K562 (cell line): ENCODE data around the gene RGS4. TPM values are rescaled to one million over a fixed set of nuclear protein-coding genes. Genes with fewer than 3 reads are reported as not detected.

Experiments
- ATAC-seq: fragments of 200-7000 bp; cut with Tn5 transposase; 3 replicates; pipeline ENCODE4 v1.9.1; 2020; ENCODE audit warnings: moderate library complexity
- BruUV-seq: library from RNA; stranded (reverse); fragments of 400-500 nt; replicated peaks from 2 replicates; lab custom pipeline; 2021; lab: Mats Ljungman, UMichigan
- CTCF ChIA-PET: fragments of 300-600 bp; formaldehyde crosslinking; extraction: SDS; loops from one replicate; lab custom pipeline; 2021; ENCODE audit warnings: low intra/inter-chr PET ratio; lab: Yijun Ruan, JAX
- POLR2A ChIA-PET: fragments of 300-600, 350-650 bp; sonication (Branson Sonifier 250); formaldehyde crosslinking; extraction: SDS; loops from one replicate; lab custom pipeline; 2021; ENCODE audit warnings: antibody characterized with exemption, inconsistent platforms; lab: Yijun Ruan, JAX
- DNase-seq, 4 experiments: peaks; one replicate each; pipeline versions ENCODE4 v3.0.0 to v3.0.0-alpha.2; 2011 to 2018; ENCODE audit warnings: low spot score in 3 of 4, mixed read lengths in 3 of 4; ENCODE audit errors: extremely low read depth in 1 of 4
- FAIRE-seq: peaks from 2 replicates; lab custom pipeline; 2011; peaks lifted over from hg19 to GRCh38; lab: Jason Lieb, UNC
- H2AFZ ChIP-seq: 2 replicates; pipeline ENCODE4 v1.6.0; 2011; ENCODE audit warnings: low read depth, low read length, control low read depth, inconsistent platforms
- H3K27ac ChIP-seq: fragments of 200-600 bp; 3 replicates; pipeline ENCODE4 v1.8.0; 2011; ENCODE audit warnings: low read depth, mild to moderate bottlenecking, control low read depth, inconsistent platforms, low read length, moderate library complexity, mixed read lengths; ENCODE audit errors: extremely low read depth
- H3K27me3 ChIP-seq, 2 experiments: fragments of 300-600 bp in 1 of 2; 2 replicates in 1 of 2; 3 replicates in 1 of 2; pipeline versions ENCODE4 v1.6.0 to v1.8.0; 2011; ENCODE audit warnings: inconsistent platforms in 2 of 2, low read length in 2 of 2, mild to moderate bottlenecking in 1 of 2, mixed read lengths in 1 of 2, moderate library complexity in 1 of 2; ENCODE audit not compliant: control insufficient read depth in 2 of 2, insufficient read depth in 2 of 2
- H3K36me3 ChIP-seq: fragments of 300-600 bp; 3 replicates; pipeline ENCODE4 v1.8.0; 2011; ENCODE audit warnings: mild to moderate bottlenecking, low read length, inconsistent platforms; ENCODE audit not compliant: control insufficient read depth, insufficient read depth
- H3K4me1 ChIP-seq, 2 experiments: fragments of 200-600 bp in 1 of 2; replicated peaks in 1 of 2; 2 replicates in 1 of 2; 3 replicates in 1 of 2; pipeline versions ENCODE4 v1.5.1 to v1.8.0; 2011; ENCODE audit warnings: inconsistent platforms in 2 of 2, low read length in 2 of 2, mild to moderate bottlenecking in 1 of 2, mixed read lengths in 1 of 2, moderate library complexity in 1 of 2; ENCODE audit not compliant: control insufficient read depth in 2 of 2, insufficient read depth in 2 of 2
- H3K4me2 ChIP-seq: 2 replicates; pipeline ENCODE4 v1.6.1; 2011; ENCODE audit warnings: low read length, control low read depth, inconsistent platforms, mixed read lengths; ENCODE audit not compliant: insufficient read depth
- H3K4me3 ChIP-seq: fragments of 200-600 bp; sonication (generic), shearing (Covaris generic); 2 replicates; pipeline ENCODE4 v1.5.1; 2016; ENCODE audit warnings: control low read depth, inconsistent platforms
- H3K79me2 ChIP-seq: fragments of 200-600 bp; 3 replicates; pipeline ENCODE4 v1.8.0; 2011; ENCODE audit warnings: low read length, inconsistent platforms; ENCODE audit not compliant: control insufficient read depth, insufficient read depth
- H3K9ac ChIP-seq, 2 experiments: 2 replicates each; pipeline versions ENCODE4 v1.6.0 to v1.6.1; 2011; ENCODE audit warnings: low read depth in 2 of 2, low read length in 2 of 2, control low read depth in 1 of 2, inconsistent platforms in 1 of 2, mild to moderate bottlenecking in 1 of 2, mixed read lengths in 1 of 2; ENCODE audit not compliant: insufficient read depth in 1 of 2
- H3K9me1 ChIP-seq: one replicate; pipeline ENCODE4 v1.6.0; 2011; ENCODE audit warnings: inconsistent platforms, mild to moderate bottlenecking, low read length, moderate library complexity; ENCODE audit not compliant: control insufficient read depth, insufficient read depth
- H3K9me3 ChIP-seq: replicated peaks from 2 replicates; pipeline ENCODE4 v1.5.1; 2011; ENCODE audit warnings: low read depth, low read length, inconsistent platforms; ENCODE audit not compliant: control insufficient read depth, insufficient read depth
- H4K20me1 ChIP-seq: replicated peaks from 2 replicates; pipeline ENCODE4 v1.6.1; 2011; ENCODE audit warnings: low read length, inconsistent platforms, mixed read lengths; ENCODE audit not compliant: control insufficient read depth, insufficient read depth
- CREB3L1 ChIP-seq: fragments of 450-650 bp; IDR thresholded peaks from 2 replicates; pipeline ENCODE4 v1.6.1; 2014; ENCODE audit warnings: low read depth, mild to moderate bottlenecking, moderate library complexity, borderline replicate concordance
- CSDE1 ChIP-seq, 2 experiments: fragments of 450-650 bp; IDR thresholded peaks; 2 replicates each; pipeline ENCODE4 v1.6.1; 2016; ENCODE audit warnings: mild to moderate bottlenecking in 1 of 2
- FOXA3 ChIP-seq, 2 experiments: fragments of 450-650 bp in 1 of 2; sonication (generic) in 1 of 2; formaldehyde crosslinking; IDR thresholded peaks in 1 of 2; conservative IDR thresholded peaks in 1 of 2; 2 replicates each; pipeline versions ENCODE4 v1.4.0 to v1.8.0; 2020 to 2022; ENCODE audit warnings: mild to moderate bottlenecking in 2 of 2, missing genetic modification reagents in 1 of 2
- MNT ChIP-seq, 2 experiments: fragments of 450-650 bp; conservative IDR thresholded peaks; 2 replicates each; pipeline ENCODE4 v1.6.1; 2017; ENCODE audit warnings: mild to moderate bottlenecking in 2 of 2, moderate library complexity in 2 of 2
- NUFIP1 ChIP-seq: fragments of 450-650 bp; IDR thresholded peaks from 2 replicates; pipeline ENCODE4 v1.6.1; 2018; ENCODE audit not compliant: partially characterized antibody
- ZNF57 ChIP-seq: fragments of 450-650 bp; formaldehyde crosslinking; IDR thresholded peaks from 2 replicates; pipeline ENCODE4 v1.4.0; 2020; ENCODE audit warnings: mild to moderate bottlenecking, moderate library complexity
- ZNF583 ChIP-seq: fragments of 250-450 bp; sonication (Bioruptor Pico); IDR thresholded peaks from 2 replicates; pipeline ENCODE4 v1.4.0; 2020
- ZNF77 ChIP-seq: fragments of 250-450 bp; sonication (Bioruptor Pico); IDR thresholded peaks from 2 replicates; pipeline ENCODE4 v1.5.0; 2020
- WGBS: fragments of 100-300 bp; shearing (Covaris generic); methylation state at CpG from one replicate; pipeline ENCODE4 v1.1.6; 2016; ENCODE audit warnings: low coverage, mixed read lengths; ENCODE audit not compliant: insufficient coverage; ENCODE audit errors: missing lambda C conversion rate; 5-methylcytosine and 5-hydroxymethylcytosine counted together
- in situ Hi-C: fragments of 300-500 bp; cut with MboI; formaldehyde crosslinking; loops from 4 replicates; pipeline ENCODE4 v1.15.0; 2018; ENCODE audit warnings: inconsistent platforms, mixed read lengths
- intact Hi-C: fragments of 100-400 bp; cut with micrococcal nuclease; formaldehyde crosslinking; loops from 2 replicates; pipeline ENCODE4 v1.14.2; 2022
- polyA plus RNA-seq, 8 experiments: library from polyadenylated mRNA; depleted of rRNA in 4 of 8; stranded (reverse) in 5 of 8; unstranded in 3 of 8; fragments of >200 nt; fragmentation: Nextera tagmentation in 2 of 8; fragmentation: Illumina TruSeq in 1 of 8; extraction: Ambion mirVana in 2 of 8; extraction: Trizol in 1 of 8; gene quantifications; 2 replicates each; pipeline versions ENCODE4 v1.2.1 to v1.2.3, GENCODE V29; 2011 to 2014; ENCODE audit warnings: inconsistent platforms in 1 of 8, missing spikeins in 1 of 8
- total RNA-seq, 7 experiments: library from RNA; depleted of rRNA in 6 of 7; stranded (reverse); fragments of >200 nt in 6 of 7; fragmentation: Illumina TruSeq in 2 of 7; extraction: Trizol in 2 of 7; gene quantifications; 2 replicates each; pipeline versions ENCODE4 v1.2.1 to v1.2.3, GENCODE V29; 2011 to 2021; ENCODE audit warnings: low replicate concordance in 1 of 7
- TF ChIP-seq, protein P1 (sequence below), 3 experiments: fragments of 200-800 bp in 1 of 3; fragments of 250-450 bp in 1 of 3; fragments of 450-650 bp in 1 of 3; sonication (Bioruptor Pico) in 1 of 3; sonication (Bioruptor generic) in 1 of 3; formaldehyde crosslinking in 1 of 3; IDR thresholded peaks; 2 replicates each; pipeline versions ENCODE4 v1.6.1 to v1.8.0; 2016 to 2022; ENCODE audit warnings: mild to moderate bottlenecking in 2 of 3, missing genetic modification characterization in 2 of 3, missing compliant biosample characterization in 1 of 3, moderate library complexity in 1 of 3
- TF ChIP-seq, protein P2 (sequence below): conservative IDR thresholded peaks from 2 replicates; pipeline ENCODE4 v1.6.1; 2011; ENCODE audit warnings: low read depth, mild to moderate bottlenecking, low read length; ENCODE audit not compliant: control insufficient read depth

Gene RGS4
- total and polyA plus RNA-seq, 9 of the 15 experiments (the other 6 are each of a cell fraction or from before 2014, with no cell fraction given) = not detected

DNA sequence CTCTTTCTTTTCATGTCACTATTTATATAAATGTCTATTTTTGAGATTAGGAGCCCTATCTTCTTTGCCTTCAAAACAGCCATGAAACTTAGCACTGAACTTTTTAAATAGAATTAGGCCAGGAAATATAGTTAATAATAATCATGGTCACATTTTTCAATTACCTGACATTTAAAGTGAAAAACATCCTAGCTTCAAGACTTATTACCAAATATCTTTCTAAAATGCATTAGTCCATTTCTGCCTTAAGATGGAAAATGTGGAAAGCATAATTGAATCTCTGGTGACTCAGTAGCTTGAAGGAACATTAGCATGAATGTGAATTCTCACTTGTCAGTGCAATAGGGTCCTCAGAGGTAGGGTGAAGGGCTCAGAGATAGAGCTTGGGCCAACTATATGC is 18.7 kb upstream of the RGS4 start (continued):
- TF ChIP-seq CSDE1 (IDR thresholded peaks at IDR 0.05) (no peak), ZNF77 (CRISPR knock-in tag) (no peak)
- TF ChIP-seq, protein P1, sequence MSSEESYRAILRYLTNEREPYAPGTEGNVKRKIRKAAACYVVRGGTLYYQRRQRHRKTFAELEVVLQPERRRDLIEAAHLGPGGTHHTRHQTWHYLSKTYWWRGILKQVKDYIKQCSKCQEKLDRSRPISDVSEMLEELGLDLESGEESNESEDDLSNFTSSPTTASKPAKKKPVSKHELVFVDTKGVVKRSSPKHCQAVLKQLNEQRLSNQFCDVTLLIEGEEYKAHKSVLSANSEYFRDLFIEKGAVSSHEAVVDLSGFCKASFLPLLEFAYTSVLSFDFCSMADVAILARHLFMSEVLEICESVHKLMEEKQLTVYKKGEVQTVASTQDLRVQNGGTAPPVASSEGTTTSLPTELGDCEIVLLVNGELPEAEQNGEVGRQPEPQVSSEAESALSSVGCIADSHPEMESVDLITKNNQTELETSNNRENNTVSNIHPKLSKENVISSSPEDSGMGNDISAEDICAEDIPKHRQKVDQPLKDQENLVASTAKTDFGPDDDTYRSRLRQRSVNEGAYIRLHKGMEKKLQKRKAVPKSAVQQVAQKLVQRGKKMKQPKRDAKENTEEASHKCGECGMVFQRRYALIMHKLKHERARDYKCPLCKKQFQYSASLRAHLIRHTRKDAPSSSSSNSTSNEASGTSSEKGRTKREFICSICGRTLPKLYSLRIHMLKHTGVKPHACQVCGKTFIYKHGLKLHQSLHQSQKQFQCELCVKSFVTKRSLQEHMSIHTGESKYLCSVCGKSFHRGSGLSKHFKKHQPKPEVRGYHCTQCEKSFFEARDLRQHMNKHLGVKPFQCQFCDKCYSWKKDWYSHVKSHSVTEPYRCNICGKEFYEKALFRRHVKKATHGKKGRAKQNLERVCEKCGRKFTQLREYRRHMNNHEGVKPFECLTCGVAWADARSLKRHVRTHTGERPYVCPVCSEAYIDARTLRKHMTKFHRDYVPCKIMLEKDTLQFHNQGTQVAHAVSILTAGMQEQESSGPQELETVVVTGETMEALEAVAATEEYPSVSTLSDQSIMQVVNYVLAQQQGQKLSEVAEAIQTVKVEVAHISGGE (CRISPR knock-in tag; IDR thresholded peaks at IDR 0.05) = no peak

GRCh38 chr1:163054181-163054591 is 15.0 kb upstream of the RGS4 start:
- Histone ChIP-seq H3K4me1 (no peaks in the 10 kb centered on the region), H3K9ac (no peak overlapping the region), H3K27me3 (no peaks in the 10 kb centered on the region), H3K79me2 (no peaks in the 10 kb centered on the region), H4K20me1 (no peaks in the 10 kb centered on the region), H3K9me1 (no peaks in the 10 kb centered on the region), H3K36me3 (no peaks in the 10 kb centered on the region), H3K4me2 (no peak overlapping the region), H3K4me3 (no peak overlapping the region), H3K9me3 (no peaks in the 10 kb centered on the region), H2AFZ (no peak overlapping the region), H3K27ac (no peak overlapping the region)
- BruUV-seq = no TSS peak
- intact Hi-C loops (no loop called here), in situ Hi-C loops (no loop called here)
- 0% methylated on average over 2 of the region's 2 CpGs for WGBS
- DNase-seq (no peak), ATAC-seq (no peak), FAIRE-seq (no peak)
- POLR2A ChIA-PET = no interaction called here
- CTCF ChIA-PET = no interaction called here
- TF ChIP-seq NUFIP1 = no peak
- no peak for TF ChIP-seq FOXA3 (CRISPR knock-in tag; conservative IDR thresholded peaks at IDR 0.05 in 1 of 2, IDR thresholded peaks at IDR 0.05 in 1 of 2)
- TF ChIP-seq MNT (conservative IDR thresholded peaks at IDR 0.05) = no peak
- TF ChIP-seq, protein P2, sequence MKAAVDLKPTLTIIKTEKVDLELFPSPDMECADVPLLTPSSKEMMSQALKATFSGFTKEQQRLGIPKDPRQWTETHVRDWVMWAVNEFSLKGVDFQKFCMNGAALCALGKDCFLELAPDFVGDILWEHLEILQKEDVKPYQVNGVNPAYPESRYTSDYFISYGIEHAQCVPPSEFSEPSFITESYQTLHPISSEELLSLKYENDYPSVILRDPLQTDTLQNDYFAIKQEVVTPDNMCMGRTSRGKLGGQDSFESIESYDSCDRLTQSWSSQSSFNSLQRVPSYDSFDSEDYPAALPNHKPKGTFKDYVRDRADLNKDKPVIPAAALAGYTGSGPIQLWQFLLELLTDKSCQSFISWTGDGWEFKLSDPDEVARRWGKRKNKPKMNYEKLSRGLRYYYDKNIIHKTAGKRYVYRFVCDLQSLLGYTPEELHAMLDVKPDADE = no peak
- no peak for TF ChIP-seq CREB3L1
- TF ChIP-seq ZNF57 (CRISPR knock-in tag) = no peak
- TF ChIP-seq ZNF583 = no peak
